Upper lobe of left lung (tissue), 6 donors: ENCODE results near the gene C2orf72. TPM values are rescaled to one million over a fixed set of nuclear protein-coding genes. Genes with fewer than 3 reads are reported as not detected.

Experiments
- ATAC-seq, 2 donors: fragments of 200-7000 bp; cut with Tn5 transposase; one replicate each; pipeline ENCODE4 v1.9.1; 2022; ENCODE audit warnings: mild to moderate bottlenecking in 2 of 2, moderate library complexity in 2 of 2; ENCODE audit not compliant: low FRiP score in 2 of 2
- DNase-seq, 2 donors: peaks; one replicate each; pipeline ENCODE4 v3.0.0-alpha.2; 2019 to 2020
- H3K27ac ChIP-seq, 4 donors: fragments of 200-600 bp; sonication (generic); one replicate each; pipeline ENCODE4 v1.5.1; 2016 to 2019
- H3K27me3 ChIP-seq, 4 donors: fragments of 200-600 bp; sonication (generic); one replicate each; pipeline ENCODE4 v1.5.1; 2017 to 2019
- H3K36me3 ChIP-seq, 4 donors: fragments of 200-600 bp; sonication (generic); one replicate each; pipeline ENCODE4 v1.5.1; 2016 to 2019
- H3K4me1 ChIP-seq, 4 donors: fragments of 200-600 bp; sonication (generic); one replicate each; pipeline ENCODE4 v1.5.1; 2018 to 2019
- H3K4me3 ChIP-seq, 4 donors: fragments of 200-600 bp; sonication (generic); one replicate each; pipeline ENCODE4 v1.5.1; 2017 to 2019; ENCODE audit warnings: mild to moderate bottlenecking in 2 of 4, moderate library complexity in 1 of 4
- H3K9me3 ChIP-seq, 4 donors: fragments of 200-600 bp; sonication (generic); one replicate each; pipeline ENCODE4 v1.5.1; 2018 to 2019
- CTCF ChIP-seq, 6 experiments: fragments of 450-650 bp in 4 of 6; fragments of 200-600 bp in 2 of 6; sonication (generic) in 2 of 6; IDR thresholded peaks; one replicate each; pipeline ENCODE4 v1.5.1; 2016 to 2019; ENCODE audit warnings: antibody characterized with exemption in 6 of 6
- EP300 ChIP-seq, 4 donors: sonication (generic); formaldehyde crosslinking; IDR thresholded peaks; one replicate each; pipeline ENCODE4 v1.5.1; 2017; ENCODE audit warnings: antibody characterized with exemption in 4 of 4, control low read depth in 2 of 4
- POLR2A ChIP-seq, 4 donors: fragments of 450-650 bp; IDR thresholded peaks; one replicate each; pipeline ENCODE4 v1.5.1; 2016 to 2017; ENCODE audit warnings: antibody characterized with exemption in 4 of 4, mild to moderate bottlenecking in 2 of 4
- POLR2AphosphoS5 ChIP-seq, 2 donors: sonication (generic); formaldehyde crosslinking; IDR thresholded peaks; one replicate each; pipeline ENCODE4 v1.5.1; 2017; ENCODE audit warnings: antibody characterized with exemption in 2 of 2
- WGBS, 2 donors: methylation state at CpG; one replicate each; pipeline ENCODE4 v1.1.5; 2017 to 2018; 5-methylcytosine and 5-hydroxymethylcytosine counted together
- total RNA-seq, 6 donors: library from RNA; depleted of rRNA in 4 of 6; stranded (reverse); fragments of >200 nt in 4 of 6; gene quantifications; one replicate each; pipeline versions ENCODE4 v1.1.0 to v1.2.1, GENCODE V29; 2016 to 2021
- donor health status: DM: no; HTN: no; CAD: no; lungs with moderate emphysema.
- donor health status: DM: no; HTN: yes; CAD: no; lungs with severe emphysema.

Gene C2orf72
- total RNA-seq, 6 donors from 2014 or later = 0.37 to 0.84 (median 0.61) TPM; not detected in 3

- no peak for DNase-seq
- Histone ChIP-seq H3K4me3 (no peak overlapping the region), H3K36me3 (no peaks in the 10 kb centered on the region), H3K27ac (no peak overlapping the region), H3K9me3 (no peaks in the 10 kb centered on the region), H3K27me3 (peaks cover 0 to 27% (median 12%) of the 10 kb centered on the region in 4 donors), H3K4me1 (peaks cover 4 to 15% (median 7%) of the 10 kb centered on the region in 4 donors)
- ATAC-seq = no peak
- TF ChIP-seq POLR2A (IDR thresholded peaks at IDR 0.05) (no peak), POLR2AphosphoS5 (IDR thresholded peaks at IDR 0.05) (no peak), EP300 (IDR thresholded peaks at IDR 0.05) (no peak), CTCF (IDR thresholded peaks at IDR 0.05) (no peak)
- 74 to 78% methylated on average over 4 of the region's 4 CpGs for WGBS, 2 donors
Measured at GRCh38 chr2:231036131-231036530, 1.2 kb upstream of the C2orf72 start.

GRCh38 chr2:231036578-231037106, 681 bp upstream of the C2orf72 start:
- no peaks in the 10 kb centered on the region for H3K36me3 ChIP-seq
- no peak for ATAC-seq
- 64 to 66% methylated on average over 12 of the region's 12 CpGs for WGBS, 2 donors
- H3K4me3 ChIP-seq = peak overlapping the region in 1 of 4 donors; percentile 30
- no peaks in the 10 kb centered on the region for H3K9me3 ChIP-seq
- H3K27ac ChIP-seq = no peak overlapping the region
- no peak for TF ChIP-seq POLR2A (IDR thresholded peaks at IDR 0.05)
- no peak for TF ChIP-seq CTCF (IDR thresholded peaks at IDR 0.05)
- TF ChIP-seq EP300 (IDR thresholded peaks at IDR 0.05) = no peak
- no peak for TF ChIP-seq POLR2AphosphoS5 (IDR thresholded peaks at IDR 0.05)
- H3K27me3 ChIP-seq = peaks cover 0 to 27% (median 12%) of the 10 kb centered on the region in 4 donors
- DNase-seq = no peak
- peaks cover 4 to 15% (median 7%) of the 10 kb centered on the region in 4 donors for H3K4me1 ChIP-seq

GRCh38 chr2:231037731-231038482, 584 bp downstream of the C2orf72 start:
- Histone ChIP-seq H3K4me3 (peak overlapping the region in 3 of 4 donors; percentile 37 to 40 (median 40)), H3K27me3 (peaks cover 0 to 27% (median 12%) of the 10 kb centered on the region in 4 donors), H3K9me3 (no peaks in the 10 kb centered on the region), H3K4me1 (peaks cover 4 to 15% (median 7%) of the 10 kb centered on the region in 4 donors), H3K36me3 (no peaks in the 10 kb centered on the region), H3K27ac (no peak overlapping the region)
- whole genome bisulfite sequencing, 2 donors = 1 to 3% methylated on average over 13 to 24 of the region's 104 CpGs
- no peak for ATAC-seq
- peak in 1 of 2 donors; percentile 85 for DNase-seq
- TF ChIP-seq EP300 (IDR thresholded peaks at IDR 0.05) (no peak), POLR2AphosphoS5 (IDR thresholded peaks at IDR 0.05) (no peak), CTCF (IDR thresholded peaks at IDR 0.05) (no peak), POLR2A (IDR thresholded peaks at IDR 0.05) (no peak)

GRCh38 chr2:231038483-231039293, 1.4 kb downstream of the C2orf72 start:
- Histone ChIP-seq H3K27ac (no peak overlapping the region), H3K4me3 (peak overlapping the region in 3 of 4 donors; percentile 37 to 40 (median 40)), H3K27me3 (peaks cover 0 to 27% (median 12%) of the 10 kb centered on the region in 4 donors), H3K4me1 (peaks cover 4 to 15% (median 7%) of the 10 kb centered on the region in 4 donors), H3K9me3 (no peaks in the 10 kb centered on the region), H3K36me3 (no peaks in the 10 kb centered on the region)
- TF ChIP-seq POLR2AphosphoS5 (IDR thresholded peaks at IDR 0.05) (no peak), POLR2A (IDR thresholded peaks at IDR 0.05) (no peak), CTCF (IDR thresholded peaks at IDR 0.05) (no peak), EP300 (IDR thresholded peaks at IDR 0.05) (no peak)
- DNase-seq (no peak), ATAC-seq (no peak)
- 25 to 28% methylated on average over 21 of the region's 21 CpGs for WGBS, 2 donors
